Activated CD8-positive, alpha-beta memory T cell treated with anti-CD3 and anti-CD28 coated beads, Interleukin-2, amount 50 U/mL, for 1 hour (primary cell): ENCODE results near the gene CDKN2C.

Experiments
- DNase-seq: peaks from one replicate; pipeline ENCODE4 v3.0.0-alpha.2; 2020; ENCODE audit errors: extremely low read depth

The CDKN2C gene

DNA sequence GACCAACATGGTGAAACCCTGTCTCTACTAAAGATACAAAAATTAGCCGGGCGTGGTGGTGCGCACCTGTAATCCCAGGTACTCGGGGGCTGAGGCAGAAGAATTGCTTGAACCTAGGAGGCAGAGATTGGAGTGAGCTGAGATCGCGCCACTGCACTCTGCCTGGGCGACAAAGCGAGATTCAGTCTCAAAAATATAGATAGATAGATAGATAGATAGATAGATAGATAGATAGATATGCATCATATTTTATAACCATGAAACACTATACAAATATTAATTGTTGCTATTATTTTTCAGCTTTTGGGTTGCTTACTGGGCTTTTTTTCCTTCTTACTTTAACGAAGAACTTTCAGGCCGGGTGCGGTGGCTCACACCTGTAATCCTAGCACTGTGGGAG lies 5.2 kb upstream of the CDKN2C start:
- no peak for DNase-seq

- DNase-seq, result no peak
Measured at GRCh38 chr1:50966991-50967390, 3.1 kb upstream of the CDKN2C start.

DNA sequence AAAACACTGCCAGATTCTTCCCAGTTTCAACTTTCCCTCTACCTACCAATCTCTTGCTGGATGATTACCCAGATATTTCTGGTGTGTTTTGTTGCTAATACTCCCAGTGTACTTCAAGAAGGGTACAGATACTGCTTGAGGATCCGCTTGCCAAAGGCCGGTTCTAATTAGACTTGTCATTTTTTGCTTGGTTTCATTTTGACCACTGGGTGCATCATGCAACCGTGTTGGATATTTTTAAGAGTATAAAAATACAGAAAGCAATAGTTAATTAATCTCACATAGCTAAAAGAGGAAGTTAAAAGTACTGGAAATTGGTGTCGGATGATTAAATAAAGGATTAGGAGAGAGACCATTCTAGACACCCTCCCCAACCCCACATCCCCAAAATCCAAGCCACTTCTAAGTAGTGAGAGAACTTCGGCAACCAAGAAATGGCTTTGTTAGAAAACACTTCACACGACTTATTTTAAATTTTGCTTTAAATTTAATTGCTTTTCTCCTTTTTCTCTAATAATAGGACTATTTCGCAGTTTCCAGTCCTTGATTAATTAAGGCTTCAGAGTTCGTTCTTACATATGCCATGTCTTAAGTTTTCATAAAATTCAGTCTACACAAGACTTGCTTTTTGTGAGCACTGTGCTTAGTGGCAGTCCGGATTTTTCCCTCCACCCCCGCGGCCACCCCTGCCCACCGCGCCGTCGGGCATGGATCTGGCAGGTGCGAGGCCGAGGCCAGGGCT lies 2.5 kb upstream of the CDKN2C start:
- DNase-seq, result no peak

DNA sequence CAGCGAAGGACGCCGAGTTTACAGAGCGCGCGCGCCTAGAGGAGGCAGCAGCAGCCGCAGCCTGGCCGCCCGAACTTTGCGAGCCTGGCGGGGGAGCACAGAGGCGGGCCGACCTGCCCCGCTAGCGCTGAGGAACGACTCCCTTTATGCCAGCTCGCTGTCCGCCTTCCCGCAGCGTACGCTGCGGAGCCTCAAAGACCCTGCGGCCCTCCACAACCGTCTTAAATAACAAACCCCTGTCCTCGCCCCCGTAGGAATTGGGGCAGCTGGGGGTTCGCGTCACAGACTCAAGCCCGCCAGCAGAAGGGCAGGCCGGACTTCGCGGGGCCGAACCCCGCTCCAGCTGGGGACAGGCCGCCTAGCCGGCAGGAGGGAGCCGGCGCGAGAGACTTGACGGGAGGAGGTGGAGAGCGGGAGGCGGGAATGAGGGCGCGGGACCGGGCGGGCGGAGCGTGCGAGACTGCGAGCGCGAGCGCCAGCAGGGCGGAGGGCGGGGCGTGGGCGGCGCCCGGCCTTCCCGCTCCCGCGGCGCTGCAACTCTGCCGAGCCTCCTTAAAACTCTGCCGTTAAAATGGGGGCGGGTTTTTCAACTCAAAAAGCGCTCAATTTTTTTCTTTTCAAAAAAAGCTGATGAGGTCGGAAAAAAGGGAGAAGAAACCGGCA lies 1.8 kb upstream of the CDKN2C start:
- peak; percentile 55 for DNase-seq

DNA sequence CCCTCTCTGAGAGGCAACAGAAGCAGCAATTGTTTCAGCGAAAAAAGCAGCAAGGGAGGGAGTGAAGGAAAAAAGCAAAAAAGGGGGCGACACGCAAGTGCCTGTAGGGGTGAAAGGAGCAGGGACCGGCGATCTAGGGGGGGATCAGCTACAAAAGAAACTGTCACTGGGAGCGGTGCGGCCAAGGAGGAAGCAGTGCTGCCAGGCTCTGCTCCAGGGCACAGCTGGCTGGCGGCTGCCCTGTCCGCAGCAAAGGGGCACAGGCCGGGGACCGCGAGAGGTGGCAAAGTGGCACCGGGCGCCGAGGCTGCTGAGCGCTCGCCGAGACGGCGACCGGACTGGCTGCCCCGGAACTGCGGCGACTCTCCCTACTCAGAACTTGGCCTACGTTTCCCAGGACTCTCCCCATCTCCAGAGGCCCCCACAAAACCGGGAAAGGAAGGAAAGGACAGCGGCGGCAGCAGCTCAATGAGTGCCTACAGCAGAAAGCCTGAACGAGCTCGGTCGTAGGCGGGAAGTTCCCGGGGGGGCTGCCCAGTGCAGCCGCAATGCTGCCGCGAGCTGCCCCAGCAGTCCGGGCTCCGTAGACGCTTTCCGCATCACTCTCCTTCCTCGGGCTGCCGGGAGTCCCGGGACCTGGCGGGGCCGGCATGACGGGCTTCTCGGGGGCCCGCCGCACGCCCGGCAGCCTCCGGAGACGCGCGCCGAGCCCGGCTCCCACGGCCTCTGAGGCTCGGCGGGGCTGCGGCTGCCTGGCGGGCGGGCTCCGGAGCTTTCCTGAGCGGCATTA lies 1.0 kb upstream of the CDKN2C start:
- no peak for DNase-seq

DNA sequence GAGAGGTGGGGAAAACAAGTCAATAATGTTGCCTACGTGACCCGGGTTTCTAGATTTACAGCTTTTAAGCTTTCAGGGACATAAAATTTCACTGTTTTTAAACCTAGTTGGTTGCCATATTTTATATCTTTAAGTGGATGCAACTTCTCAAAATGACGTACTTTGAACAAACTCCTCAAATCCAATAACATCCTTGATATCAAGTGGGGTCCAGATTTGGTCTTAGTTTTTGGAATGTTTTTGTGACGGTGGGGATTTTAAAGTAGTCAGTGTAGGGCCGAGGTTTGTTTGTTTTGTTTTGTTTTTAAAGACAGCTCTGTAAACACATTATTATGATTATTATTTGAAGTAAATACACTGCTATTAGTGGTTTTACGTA lies 453 bp downstream of the CDKN2C start:
- no peak for DNase-seq

DNA sequence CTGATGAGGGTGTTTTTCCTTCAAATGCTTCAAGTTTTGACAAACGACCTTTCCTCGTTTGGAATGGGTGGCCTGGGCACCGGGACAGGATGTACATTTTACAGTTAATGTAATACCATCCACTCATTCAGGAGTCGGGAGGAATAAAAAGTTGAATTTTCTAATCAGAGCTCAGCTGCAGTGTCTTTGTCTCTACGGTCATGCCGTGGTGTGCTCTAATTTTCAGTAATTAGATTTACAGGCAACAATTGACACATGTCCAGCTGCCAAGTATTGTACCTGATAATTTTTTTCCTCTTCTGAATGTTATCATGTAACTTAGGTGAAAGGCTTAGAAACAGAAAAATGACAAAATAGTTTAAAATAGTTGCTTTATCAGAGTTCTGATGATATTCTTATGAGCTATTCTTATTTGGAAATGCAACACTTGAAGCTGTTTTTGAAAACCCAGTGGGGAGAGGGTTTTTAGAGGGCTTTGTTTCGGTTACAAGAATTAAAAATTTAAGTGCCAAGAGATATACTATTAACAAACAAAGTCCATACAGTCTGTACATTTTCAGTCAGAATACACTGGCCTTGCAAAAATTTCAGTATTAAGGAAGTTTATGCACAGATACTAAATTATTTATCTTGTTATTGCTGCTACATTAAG lies 1.0 kb downstream of the CDKN2C start:
- no peak for DNase-seq

- DNase-seq, result no peak
Measured at GRCh38 chr1:50971748-50972305, 1.8 kb downstream of the CDKN2C start.

GRCh38 chr1:50972766-50973165 lies 2.7 kb downstream of the CDKN2C start:
- DNase-seq, result no peak

DNA sequence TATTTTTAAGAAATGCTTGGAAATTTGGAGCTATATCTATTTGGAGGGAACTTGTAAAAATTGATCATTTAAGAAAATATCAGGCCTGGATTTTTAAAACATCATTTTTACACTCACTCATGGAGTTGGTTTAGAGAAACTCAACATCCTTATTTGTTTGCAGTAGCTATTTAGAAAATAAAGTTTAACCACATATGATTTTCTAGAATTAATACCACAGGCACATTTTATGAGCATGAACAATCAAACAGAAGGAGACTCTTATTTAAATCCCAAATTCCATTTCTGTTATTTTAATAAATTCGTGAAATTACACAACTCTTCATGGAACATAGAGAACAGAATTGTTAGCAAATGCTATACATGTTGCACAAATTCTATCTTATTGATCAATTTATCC lies 3.2 kb downstream of the CDKN2C start:
- no peak for DNase-seq

- DNase-seq, result no peak
Measured at GRCh38 chr1:50973875-50974617, 4.0 kb downstream of the CDKN2C start.

DNA sequence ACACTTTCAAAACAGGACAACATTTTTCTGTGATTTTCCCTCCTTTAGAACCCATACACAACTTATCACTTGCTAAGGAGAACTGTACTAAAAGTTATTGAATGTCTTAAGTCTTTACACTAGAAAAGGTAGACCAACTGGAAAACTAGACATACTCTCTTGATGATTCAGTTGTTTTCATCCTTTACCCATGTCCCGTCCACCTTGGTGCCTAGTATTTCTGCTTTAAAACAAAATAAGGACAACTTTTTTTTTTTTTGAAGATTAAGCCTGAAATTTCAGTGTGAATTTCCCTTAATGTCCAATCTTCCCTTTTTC lies 4.5 kb downstream of the CDKN2C start:
- no peak for DNase-seq

DNA sequence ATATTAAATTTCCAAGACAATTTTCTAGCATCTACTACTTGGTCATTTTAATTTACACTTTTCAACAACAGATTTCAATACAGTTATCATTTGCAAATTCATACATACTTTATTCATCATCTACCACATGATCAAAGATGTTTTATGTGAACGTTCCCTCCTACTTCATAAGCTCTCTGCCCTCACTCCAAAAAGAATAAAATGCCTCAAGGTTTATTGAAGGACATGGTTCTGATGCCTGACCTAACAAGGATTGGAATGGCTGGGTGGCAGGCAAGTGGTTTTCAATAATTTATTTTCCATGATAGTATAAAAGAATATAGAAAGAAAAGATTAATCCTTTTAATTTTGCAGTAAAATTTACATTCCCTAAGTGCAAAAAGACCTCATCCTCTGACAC lies 5.4 kb downstream of the CDKN2C start:
- DNase-seq, result no peak

DNA sequence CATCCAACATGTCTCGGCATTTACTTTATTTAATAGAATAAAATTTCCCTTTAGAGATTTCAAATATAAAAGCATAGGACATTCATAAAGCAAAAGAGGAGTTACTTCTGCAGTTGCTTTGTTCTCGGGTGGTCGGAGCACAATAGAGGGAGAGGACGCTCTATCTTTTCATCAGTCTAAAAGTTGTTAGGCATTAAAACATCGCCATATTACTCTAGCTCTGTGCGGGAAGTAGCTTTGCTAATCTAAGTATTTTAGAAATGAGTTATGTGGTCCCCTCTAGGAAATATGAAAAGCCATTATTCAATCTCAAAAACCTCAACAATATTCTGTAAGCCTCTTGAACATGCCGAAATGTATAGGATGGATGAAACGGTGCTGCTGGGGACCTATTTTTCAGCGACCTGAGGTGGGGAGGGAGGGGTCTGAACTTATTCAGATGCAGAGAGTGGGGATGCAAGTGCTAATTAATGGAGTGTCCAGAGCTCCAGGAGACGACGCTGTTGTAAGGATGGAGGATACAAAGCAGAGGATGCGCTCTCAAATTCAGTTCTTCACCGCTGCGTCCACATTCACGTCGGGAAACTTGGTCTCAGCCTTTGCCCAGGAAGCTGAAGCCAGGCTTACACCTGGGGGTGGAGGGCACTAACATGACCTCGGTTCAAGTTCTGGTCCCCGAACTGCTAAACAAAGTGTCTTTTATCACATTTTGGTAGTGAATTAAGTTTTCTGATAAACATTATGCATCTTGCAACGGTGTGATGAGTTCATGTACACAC lies 6.3 kb downstream of the CDKN2C start:
- no peak for DNase-seq

GRCh38 chr1:50976890-50977574 lies 7.0 kb downstream of the CDKN2C start:
- DNase-seq, result no peak

DNA sequence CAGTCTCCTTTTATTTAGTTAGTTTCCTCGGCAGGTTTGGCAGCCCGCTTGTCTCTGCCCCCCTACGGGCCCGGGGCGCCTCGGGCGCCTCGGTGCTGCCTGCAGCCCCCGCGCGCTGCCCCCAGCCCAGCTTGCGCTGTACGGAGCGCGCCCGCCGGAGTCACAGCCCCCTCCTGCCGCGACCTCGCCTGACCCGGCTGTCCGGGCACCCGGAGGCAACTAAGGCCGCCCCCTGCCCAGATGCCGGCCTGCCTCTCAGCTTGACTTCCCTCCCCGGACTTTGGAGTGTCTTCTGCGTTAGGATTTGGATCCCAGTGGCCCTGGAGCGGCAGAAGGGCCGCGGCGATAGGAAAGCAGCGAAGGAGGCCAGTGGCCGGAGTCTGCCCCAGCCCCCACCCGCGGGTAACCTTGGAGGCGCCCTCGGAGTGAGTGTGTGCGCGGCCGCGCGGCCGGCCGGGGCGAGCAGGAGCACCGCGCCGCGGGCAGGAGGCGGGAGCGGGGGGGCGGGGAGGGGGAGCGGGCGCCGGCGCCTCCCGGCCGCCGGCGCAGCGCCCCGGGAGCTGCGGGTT lies 7.6 kb downstream of the CDKN2C start:
- no peak for DNase-seq

GRCh38 chr1:50978144-50978851 lies 8.3 kb downstream of the CDKN2C start:
- DNase-seq, result no peak

- no peak for DNase-seq
Measured at GRCh38 chr1:50978852-50979781, 9.1 kb downstream of the CDKN2C start.
